Lung (tissue), 12 donors: ENCODE measurements around the gene MYO15A. TPM values are rescaled to one million over a fixed set of nuclear protein-coding genes. Genes with fewer than 3 reads are reported as not detected.

Experiments used
- ATAC-seq: fragments of 200-7000 bp; cut with Tn5 transposase; one replicate; pipeline ENCODE4 v1.9.1; 2020; ENCODE audit warnings: moderate number of reproducible peaks; ENCODE audit not compliant: insufficient read depth, low FRiP score
- DNase-seq, 3 donors: peaks; one replicate each; pipeline ENCODE4 v3.0.0-alpha.2; 2013 to 2017
- H3K27ac ChIP-seq, 2 donors: one replicate each; pipeline ENCODE4 v1.5.1; 2013; ENCODE audit warnings: mild to moderate bottlenecking in 2 of 2, moderate library complexity in 2 of 2, control low read depth in 1 of 2, inconsistent platforms in 1 of 2, low read depth in 1 of 2, low read length in 1 of 2
- H3K27me3 ChIP-seq, 3 donors: one replicate each; pipeline ENCODE4 v1.5.1; 2013; ENCODE audit warnings: low read length in 2 of 3; ENCODE audit not compliant: control insufficient read depth in 3 of 3, insufficient read depth in 3 of 3
- H3K36me3 ChIP-seq, 4 donors: one replicate each; pipeline ENCODE4 v1.5.1; 2013; ENCODE audit warnings: low read length in 4 of 4, mild to moderate bottlenecking in 1 of 4, moderate library complexity in 1 of 4; ENCODE audit not compliant: control insufficient read depth in 4 of 4, insufficient read depth in 4 of 4
- H3K4me1 ChIP-seq, 5 donors: one replicate each; pipeline ENCODE4 v1.5.1; 2013; ENCODE audit warnings: low read length in 5 of 5, mild to moderate bottlenecking in 2 of 5, moderate library complexity in 1 of 5; ENCODE audit not compliant: control insufficient read depth in 5 of 5, insufficient read depth in 5 of 5
- H3K4me3 ChIP-seq: one replicate; pipeline ENCODE4 v1.5.1; 2013; ENCODE audit warnings: mild to moderate bottlenecking, control low read depth, moderate library complexity
- H3K9ac ChIP-seq, 2 donors: one replicate each; pipeline ENCODE4 v1.5.1; 2013; ENCODE audit warnings: low read length in 2 of 2, control low read depth in 1 of 2; ENCODE audit not compliant: insufficient read depth in 1 of 2
- H3K9me3 ChIP-seq, 4 donors: one replicate each; pipeline ENCODE4 v1.5.1; 2013; ENCODE audit warnings: low read length in 3 of 4, mild to moderate bottlenecking in 1 of 4, moderate library complexity in 1 of 4; ENCODE audit not compliant: control insufficient read depth in 4 of 4, insufficient read depth in 3 of 4
- WGBS, 2 donors: extraction: QIAGEN DNeasy Blood & Tissue Kit; methylation state at CpG; one replicate each; pipeline ENCODE4 v1.1.7; 2013; 5-methylcytosine and 5-hydroxymethylcytosine counted together
- polyA plus RNA-seq, 2 donors: library from polyadenylated mRNA; stranded (reverse); fragments of 200-250 nt; gene quantifications; one replicate each; pipeline ENCODE4 v1.2.1, GENCODE V29; 2013
- total RNA-seq, 2 donors: library from RNA; depleted of rRNA in 1 of 2; stranded (reverse); fragments of >200 nt in 1 of 2; gene quantifications; one replicate each; pipeline ENCODE4 v1.2.1, GENCODE V29; 2014 to 2021
- TF ChIP-seq, protein P1 (sequence below): IDR thresholded peaks from 2 replicates; pipeline ENCODE4 v1.5.1; 2012; ENCODE audit warnings: mild to moderate bottlenecking; ENCODE audit errors: control extremely low read depth, extremely low read depth
- donor health status: control.
- donor health status: control.
- donor health status: Bipolar disorder and iron deficiency.
- donor health status: healthy.
- donor health status: DM: yes; HTN: yes; CAD: no.

Gene MYO15A
- total and polyA plus RNA-seq, 4 donors: 0.56 to 2.7 (median 2.3) TPM

GRCh38 chr17:18218756-18219415, 110.3 kb downstream of the MYO15A start:
- Histone ChIP-seq H3K4me1 (peaks cover 0 to 6% (median 0%) of the 10 kb centered on the region in 5 donors), H3K9ac (no peak overlapping the region), H3K27me3 (no peaks in the 10 kb centered on the region), H3K4me3 (no peak overlapping the region), H3K27ac (no peak overlapping the region), H3K36me3 (no peaks in the 10 kb centered on the region), H3K9me3 (no peaks in the 10 kb centered on the region)
- TF ChIP-seq, protein P1, sequence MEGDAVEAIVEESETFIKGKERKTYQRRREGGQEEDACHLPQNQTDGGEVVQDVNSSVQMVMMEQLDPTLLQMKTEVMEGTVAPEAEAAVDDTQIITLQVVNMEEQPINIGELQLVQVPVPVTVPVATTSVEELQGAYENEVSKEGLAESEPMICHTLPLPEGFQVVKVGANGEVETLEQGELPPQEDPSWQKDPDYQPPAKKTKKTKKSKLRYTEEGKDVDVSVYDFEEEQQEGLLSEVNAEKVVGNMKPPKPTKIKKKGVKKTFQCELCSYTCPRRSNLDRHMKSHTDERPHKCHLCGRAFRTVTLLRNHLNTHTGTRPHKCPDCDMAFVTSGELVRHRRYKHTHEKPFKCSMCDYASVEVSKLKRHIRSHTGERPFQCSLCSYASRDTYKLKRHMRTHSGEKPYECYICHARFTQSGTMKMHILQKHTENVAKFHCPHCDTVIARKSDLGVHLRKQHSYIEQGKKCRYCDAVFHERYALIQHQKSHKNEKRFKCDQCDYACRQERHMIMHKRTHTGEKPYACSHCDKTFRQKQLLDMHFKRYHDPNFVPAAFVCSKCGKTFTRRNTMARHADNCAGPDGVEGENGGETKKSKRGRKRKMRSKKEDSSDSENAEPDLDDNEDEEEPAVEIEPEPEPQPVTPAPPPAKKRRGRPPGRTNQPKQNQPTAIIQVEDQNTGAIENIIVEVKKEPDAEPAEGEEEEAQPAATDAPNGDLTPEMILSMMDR: no peak
- DNase-seq (peak; percentile 39 to 75 (median 50)), ATAC-seq (no peak)
- 39 to 40% methylated on average over 4 of the region's 4 CpGs for WGBS, 2 donors

- Histone ChIP-seq H3K4me3 (no peak overlapping the region), H3K9me3 (no peaks in the 10 kb centered on the region), H3K4me1 (peaks cover 0 to 35% (median 12%) of the 10 kb centered on the region in 5 donors), H3K36me3 (no peaks in the 10 kb centered on the region), H3K27me3 (no peaks in the 10 kb centered on the region), H3K9ac (no peak overlapping the region), H3K27ac (no peak overlapping the region)
- TF ChIP-seq, protein P1: no peak
- ATAC-seq: no peak
- WGBS, 2 donors: 80 to 84% methylated on average over 4 of the region's 4 CpGs
- DNase-seq: peak in 1 of 3 donors; percentile 63
Measured at GRCh38 chr17:18224053-18224386, 115.5 kb downstream of the MYO15A start.

DNA sequence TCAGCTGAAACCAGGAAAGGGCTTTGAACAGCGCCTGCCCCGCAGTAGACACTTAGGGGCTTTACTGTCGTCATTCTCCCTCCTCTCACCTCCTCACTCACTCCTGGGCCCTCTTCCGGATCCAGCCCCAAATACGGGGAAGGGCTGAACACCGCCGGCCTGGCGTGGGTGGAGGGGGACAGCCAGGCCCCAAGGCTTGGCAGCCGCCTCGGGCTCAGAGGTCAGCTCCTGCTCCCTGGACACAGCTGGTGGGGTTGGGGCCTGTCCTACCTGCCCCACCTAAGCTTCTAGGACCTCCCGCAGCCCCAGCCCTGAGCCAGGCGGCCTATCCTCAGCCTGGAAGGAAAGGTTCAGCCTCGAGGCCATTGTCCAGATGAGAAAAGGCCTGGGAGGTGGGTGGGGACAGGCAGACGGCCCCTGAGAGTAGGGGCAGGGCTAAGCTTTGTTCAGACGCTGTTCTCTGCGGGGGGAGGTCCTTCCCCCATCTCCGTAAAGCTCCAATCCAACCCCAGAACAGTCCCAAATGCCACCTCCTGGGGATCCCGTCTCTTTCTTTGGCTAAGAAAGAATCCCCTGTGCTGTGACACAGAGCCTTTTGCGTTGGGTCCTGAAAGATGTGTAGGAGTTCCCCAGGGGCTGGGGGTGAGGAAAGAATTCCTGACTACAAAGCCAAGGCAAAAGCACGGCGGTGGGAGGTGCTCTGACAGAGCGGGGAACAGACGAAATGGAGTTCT, 116.0 kb downstream of the MYO15A start:
- Histone ChIP-seq H3K36me3 (no peaks in the 10 kb centered on the region), H3K9me3 (no peaks in the 10 kb centered on the region), H3K27me3 (no peaks in the 10 kb centered on the region), H3K4me1 (peaks cover 0 to 31% (median 12%) of the 10 kb centered on the region in 5 donors), H3K4me3 (peak overlapping the region; percentile 30), H3K27ac (no peak overlapping the region), H3K9ac (peak overlapping the region in 1 of 2 donors; percentile 75)
- DNase-seq: peak; percentile 76 to 83 (median 78)
- no peak for ATAC-seq
- 56 to 60% methylated on average over 23 of the region's 23 CpGs for WGBS, 2 donors
- TF ChIP-seq, protein P1: no peak
